Measurements from ENCODE around the gene UBE2R2.
"Not testable (repeated sequence)": the region's sequence is repeated elsewhere in the genome, so short reads cannot be mapped to it uniquely, and the experiment has no call there.

UBE2R2 gene

GRCh38 chr9:33835625-33836260, 18.8 kb downstream of the UBE2R2 start:
- TF ChIP-seq CTCF (IDR thresholded peaks at IDR 0.05; ENCODE audit: low read depth, low read length), result no peak
- DNase-seq (ENCODE audit: low read depth, low spot score), result no peak
- in situ Hi-C loops (cut with HindIII; ENCODE audit: low sequenced_read_pairs), result no loop called here
- no peak overlapping the region for H3K4me3 ChIP-seq (ENCODE audit: low read depth, low read length)

- H3K4me3 ChIP-seq (ENCODE audit: low read depth, low read length); DNase-seq (ENCODE audit: low read depth, low spot score); in situ Hi-C loops (cut with HindIII; ENCODE audit: low sequenced_read_pairs): not testable (repeated sequence)
Observed at GRCh38 chr9:33836261-33836660, 19.3 kb downstream of the UBE2R2 start.

DNA sequence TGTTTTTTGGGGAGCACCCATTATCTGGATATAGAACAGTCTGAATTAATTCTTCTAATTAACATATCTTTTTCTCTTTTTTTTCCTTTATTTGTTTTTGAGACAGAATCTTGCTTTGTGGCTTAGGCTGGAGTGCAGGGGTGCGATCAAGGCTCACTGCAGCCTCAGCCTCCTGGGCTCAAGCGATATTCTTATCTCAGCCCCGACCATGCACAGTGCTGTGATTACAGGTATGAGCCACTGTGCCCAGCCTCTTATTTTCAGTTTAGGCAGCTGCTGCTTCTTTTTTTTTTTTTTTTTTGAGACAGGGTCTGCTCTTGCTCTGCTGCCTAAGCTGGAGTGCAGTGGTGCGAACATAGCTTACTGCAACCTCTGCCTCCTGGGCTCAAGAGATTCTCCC, 20.2 kb downstream of the UBE2R2 start:
- DNase-seq (ENCODE audit: low read depth, low spot score), result no peak
- H3K4me3 ChIP-seq (ENCODE audit: low read depth, low read length), result no peak overlapping the region
- in situ Hi-C loops (cut with HindIII; ENCODE audit: low sequenced_read_pairs), result no loop called here
- no peak for TF ChIP-seq CTCF (IDR thresholded peaks at IDR 0.05; ENCODE audit: low read depth, low read length)

DNA sequence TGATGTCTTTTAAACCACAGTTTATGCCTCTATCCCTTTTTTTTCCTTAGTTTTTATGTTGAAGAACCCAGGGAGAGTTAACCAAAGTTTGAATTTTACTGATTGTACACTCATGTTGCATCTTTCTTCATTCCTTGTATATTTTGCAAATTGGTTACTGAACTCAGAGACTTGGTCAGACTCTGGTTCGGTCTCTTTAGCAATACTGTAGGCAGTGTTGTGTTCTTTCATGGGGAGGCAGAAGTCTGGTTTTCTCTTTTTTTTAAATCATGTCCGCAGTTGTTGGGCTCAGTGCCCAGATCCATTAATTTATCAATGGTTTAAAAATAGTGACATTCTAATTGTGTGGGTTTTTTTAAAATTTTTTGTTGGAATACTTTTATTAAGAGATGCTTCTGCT, 23.4 kb downstream of the UBE2R2 start:
- DNase-seq (ENCODE audit: low read depth, low spot score), result no peak
- TF ChIP-seq CTCF (IDR thresholded peaks at IDR 0.05; ENCODE audit: low read depth, low read length), result no peak
- in situ Hi-C loops (cut with HindIII; ENCODE audit: low sequenced_read_pairs), result no loop called here

GRCh38 chr9:33843312-33843961, 26.5 kb downstream of the UBE2R2 start:
- in situ Hi-C loops (cut with HindIII; ENCODE audit: low sequenced_read_pairs), result no loop called here
- DNase-seq (ENCODE audit: low read depth, low spot score), result no peak
- no peak for TF ChIP-seq CTCF (IDR thresholded peaks at IDR 0.05; ENCODE audit: low read depth, low read length)
- no peak overlapping the region for H3K4me3 ChIP-seq (ENCODE audit: low read depth, low read length)

More for the DNA sequence above, 23.4 kb downstream of the UBE2R2 start:
- H3K4me3 ChIP-seq (ENCODE audit: low read depth, low read length), result no peak overlapping the region

- no peak for DNase-seq (ENCODE audit: low read depth, low spot score)
- no peak for TF ChIP-seq CTCF (IDR thresholded peaks at IDR 0.05; ENCODE audit: low read depth, low read length)
- in situ Hi-C loops (cut with HindIII; ENCODE audit: low sequenced_read_pairs), result no loop called here
- H3K4me3 ChIP-seq (ENCODE audit: low read depth, low read length), result no peak overlapping the region
Observed at GRCh38 chr9:33846231-33846630, 29.3 kb downstream of the UBE2R2 start.

GRCh38 chr9:33847894-33848205, 30.9 kb downstream of the UBE2R2 start:
- H3K4me3 ChIP-seq (ENCODE audit: low read depth, low read length); in situ Hi-C loops (cut with HindIII; ENCODE audit: low sequenced_read_pairs): not testable (repeated sequence)

DNA sequence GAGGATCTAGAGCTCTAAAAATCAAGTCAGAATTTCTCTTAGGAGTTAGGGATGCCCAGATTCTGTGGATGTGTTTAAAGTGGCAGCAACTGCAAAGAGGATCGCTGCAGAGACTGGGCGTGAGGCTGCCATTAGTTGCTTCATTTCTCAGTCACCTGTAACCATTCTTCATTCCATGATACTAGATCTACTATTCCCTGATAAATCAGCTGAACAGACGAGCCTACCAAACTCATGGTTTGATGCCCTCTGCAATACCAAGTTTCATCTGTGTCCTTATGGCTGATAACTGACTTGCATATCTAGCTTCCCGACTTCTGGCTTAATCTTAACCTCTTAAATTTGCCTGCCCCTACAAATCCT, 33.3 kb downstream of the UBE2R2 start:
- in situ Hi-C loops (cut with HindIII; ENCODE audit: low sequenced_read_pairs), result no loop called here
- no peak for DNase-seq (ENCODE audit: low read depth, low spot score)
- no peak overlapping the region for H3K4me3 ChIP-seq (ENCODE audit: low read depth, low read length)
- TF ChIP-seq CTCF (IDR thresholded peaks at IDR 0.05; ENCODE audit: low read depth, low read length), result no peak

More at GRCh38 chr9:33847894-33848205, 30.9 kb downstream of the UBE2R2 start:
- DNase-seq (ENCODE audit: low read depth, low spot score), result not testable (repeated sequence)
